Measurements from ENCODE around the gene CTSD.

The CTSD gene

DNA sequence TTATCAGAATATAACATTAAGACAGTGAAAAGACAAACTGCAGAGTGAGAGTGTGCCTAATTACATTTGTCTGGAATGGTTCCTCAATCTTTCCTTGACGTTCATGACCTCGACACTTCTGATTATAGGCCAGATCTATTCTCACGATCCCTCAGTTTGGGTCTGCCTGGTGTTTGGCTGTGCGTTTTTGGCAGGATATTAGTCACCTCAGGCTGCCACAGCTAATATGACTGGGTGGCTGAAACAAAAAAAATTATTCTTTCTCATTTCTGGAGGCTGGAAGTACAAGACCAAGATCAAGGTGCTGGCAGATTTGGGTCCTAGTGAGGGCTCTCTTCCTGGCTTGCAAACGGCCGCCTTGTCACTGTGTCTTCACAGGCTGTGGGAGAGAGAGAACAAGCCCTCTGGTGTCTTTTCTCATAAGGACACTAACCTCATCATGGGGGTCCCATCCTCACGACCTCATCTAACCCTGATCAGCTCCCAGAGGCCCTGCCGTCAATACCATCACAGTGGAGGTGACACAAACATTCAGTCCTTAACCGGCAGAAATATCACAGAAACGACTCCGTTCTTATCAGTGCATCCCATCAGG, 36.5 kb downstream of the CTSD start:
- Histone ChIP-seq H3K9ac (ENCODE audit: low read depth, low read length, poor library complexity, severe bottlenecking) (no peak overlapping the region), H3K4me1 (ENCODE audit: insufficient read depth, low read length, poor library complexity, severe bottlenecking) (peaks cover 41% of the 10 kb centered on the region), H3K4me2 (ENCODE audit: low read depth, low read length, poor library complexity, severe bottlenecking) (no peak overlapping the region)

DNA sequence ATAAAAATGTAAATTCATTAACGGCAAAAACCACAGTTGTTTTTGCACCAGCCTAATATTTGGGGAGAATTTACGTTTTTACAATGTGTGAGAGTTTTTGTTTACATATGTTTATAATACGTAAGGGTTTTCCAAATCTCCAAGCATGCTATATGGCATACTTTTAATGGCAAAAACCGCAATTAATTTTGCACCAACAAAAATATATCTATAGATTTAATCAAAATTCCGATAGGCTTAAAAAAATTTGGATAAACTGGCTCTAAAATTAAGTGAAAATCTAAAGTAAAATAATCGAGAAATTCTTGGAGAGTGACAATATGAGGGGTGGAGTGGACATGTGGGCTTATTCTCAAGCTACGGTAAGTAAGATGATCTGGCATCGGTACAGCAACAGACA, 43.9 kb downstream of the CTSD start:
- Histone ChIP-seq H3K9me3 (ENCODE audit: insufficient read depth, low read depth, low read length) (no peaks in the 10 kb centered on the region), H3K9me2 (replicated peaks; ENCODE audit: low read depth, low read length) (no peaks in the 10 kb centered on the region), H4K20me1 (ENCODE audit: insufficient read depth, low read length, poor library complexity, severe bottlenecking) (no peaks in the 10 kb centered on the region), H3K9ac (ENCODE audit: low read depth, low read length, poor library complexity, severe bottlenecking) (no peak overlapping the region), H3F3A (ENCODE audit: low read depth) (no peaks in the 10 kb centered on the region), H3K4me1 (ENCODE audit: insufficient read depth, low read length, poor library complexity, severe bottlenecking) (peaks cover 8% of the 10 kb centered on the region), H3K36me3 (ENCODE audit: insufficient read depth, low read length) (no peaks in the 10 kb centered on the region), H2AFZ (ENCODE audit: low read length) (no peak overlapping the region), H3K4me2 (ENCODE audit: low read depth, low read length, poor library complexity, severe bottlenecking) (no peak overlapping the region), H3K79me2 (ENCODE audit: insufficient read depth, low read length) (no peaks in the 10 kb centered on the region), H3K27me3 (ENCODE audit: insufficient read depth, low read length, poor library complexity, severe bottlenecking) (no peaks in the 10 kb centered on the region), H3K4me3 (ENCODE audit: low read length, poor library complexity, severe bottlenecking) (no peak overlapping the region)
- no peak for TF ChIP-seq CTCF (conservative IDR thresholded peaks at IDR 0.05; ENCODE audit: low read length)

More for the DNA sequence above, 36.5 kb downstream of the CTSD start:
- H3K9me2 ChIP-seq (replicated peaks; ENCODE audit: low read depth, low read length): no peaks in the 10 kb centered on the region
- no peaks in the 10 kb centered on the region for H3F3A ChIP-seq (ENCODE audit: low read depth)
- TF ChIP-seq EZH2phosphoT487 (IDR thresholded peaks at IDR 0.05; ENCODE audit: borderline replicate concordance) (no peak), CTCF (conservative IDR thresholded peaks at IDR 0.05; ENCODE audit: low read length) (no peak)
- no peak overlapping the region for H2AFZ ChIP-seq (ENCODE audit: low read length)
- H3K4me3 ChIP-seq (ENCODE audit: low read length, poor library complexity, severe bottlenecking): no peak overlapping the region
- no peaks in the 10 kb centered on the region for H3K36me3 ChIP-seq (ENCODE audit: insufficient read depth, low read length)
- H3K79me2 ChIP-seq (ENCODE audit: insufficient read depth, low read length): no peaks in the 10 kb centered on the region
- H3K9me3 ChIP-seq (ENCODE audit: insufficient read depth, low read depth, low read length): no peaks in the 10 kb centered on the region
- no peaks in the 10 kb centered on the region for H3K27me3 ChIP-seq (ENCODE audit: insufficient read depth, low read length, poor library complexity, severe bottlenecking)
- no peaks in the 10 kb centered on the region for H4K20me1 ChIP-seq (ENCODE audit: insufficient read depth, low read length, poor library complexity, severe bottlenecking)

- Histone ChIP-seq H3K9ac (ENCODE audit: low read depth, low read length, poor library complexity, severe bottlenecking) (no peak overlapping the region), H3K4me3 (ENCODE audit: low read length, poor library complexity, severe bottlenecking) (no peak overlapping the region), H3K9me2 (replicated peaks; ENCODE audit: low read depth, low read length) (no peaks in the 10 kb centered on the region), H2AFZ (ENCODE audit: low read length) (no peak overlapping the region), H3K4me1 (ENCODE audit: insufficient read depth, low read length, poor library complexity, severe bottlenecking) (peaks cover 8% of the 10 kb centered on the region), H3K79me2 (ENCODE audit: insufficient read depth, low read length) (no peaks in the 10 kb centered on the region), H4K20me1 (ENCODE audit: insufficient read depth, low read length, poor library complexity, severe bottlenecking) (no peaks in the 10 kb centered on the region), H3F3A (ENCODE audit: low read depth) (no peaks in the 10 kb centered on the region), H3K9me3 (ENCODE audit: insufficient read depth, low read depth, low read length) (no peaks in the 10 kb centered on the region), H3K27me3 (ENCODE audit: insufficient read depth, low read length, poor library complexity, severe bottlenecking) (no peaks in the 10 kb centered on the region), H3K36me3 (ENCODE audit: insufficient read depth, low read length) (no peaks in the 10 kb centered on the region), H3K4me2 (ENCODE audit: low read depth, low read length, poor library complexity, severe bottlenecking) (no peak overlapping the region)
- TF ChIP-seq EZH2phosphoT487 (IDR thresholded peaks at IDR 0.05; ENCODE audit: borderline replicate concordance) (no peak), CTCF (conservative IDR thresholded peaks at IDR 0.05; ENCODE audit: low read length) (no peak)
These were observed 45.4 kb downstream of the CTSD start for GRCh38 chr11:1718326-1718725.

All from Loucy (cell line).